GM12878 (cell line): ENCODE measurements around the gene GALK2. TPM values are rescaled to one million over a fixed set of nuclear protein-coding genes. Genes with fewer than 3 reads are reported as not detected.

Experiments
- ATAC-seq: fragments of 200-7000 bp; cut with Tn5 transposase; 3 replicates; pipeline ENCODE4 v1.9.1; 2020; ENCODE audit warnings: mild to moderate bottlenecking, moderate library complexity
- BruUV-seq: library from RNA; stranded (reverse); fragments of 400-500 nt; replicated peaks from 2 replicates; lab custom pipeline; 2021; lab: Mats Ljungman, UMichigan
- CTCF ChIA-PET: fragments of 300-600 bp; sonication (Branson Sonifier 250); formaldehyde crosslinking; extraction: SDS; loops from one replicate; lab custom pipeline; 2021; ENCODE audit warnings: inconsistent platforms; lab: Yijun Ruan, JAX
- POLR2A ChIA-PET: fragments of 350-600 bp; formaldehyde crosslinking; extraction: SDS; loops from one replicate; lab custom pipeline; 2021; ENCODE audit warnings: inconsistent platforms; lab: Charles Lee
- RAD21 ChIA-PET: fragments of 300-600 bp; sonication (Branson Sonifier 250); formaldehyde crosslinking; loops from one replicate; lab custom pipeline; 2023; ENCODE audit warnings: antibody characterized with exemption; ENCODE audit not compliant: unreplicated experiment; lab: Charles Lee
- SMC1A ChIA-PET: fragments of 300-600 bp; sonication (Branson Sonifier 250); formaldehyde crosslinking; loops from one replicate; lab custom pipeline; 2023; ENCODE audit not compliant: unreplicated experiment, uncharacterized antibody; lab: Charles Lee
- DNase-seq: peaks from one replicate; pipeline ENCODE4 v3.0.0-alpha.2; 2011; ENCODE audit warnings: low read depth, low spot score
- FAIRE-seq: peaks from 3 replicates; lab custom pipeline; 2011; peaks lifted over from hg19 to GRCh38; lab: Jason Lieb, UNC
- H2AFZ ChIP-seq: 2 replicates; pipeline ENCODE4 v1.6.0; 2011; ENCODE audit warnings: low read depth, low read length, control low read depth; ENCODE audit not compliant: control insufficient read depth
- H3K27ac ChIP-seq: 2 replicates; pipeline ENCODE4 v1.5.1; 2011; ENCODE audit warnings: control low read depth; ENCODE audit not compliant: control insufficient read depth, insufficient read depth
- H3K27me3 ChIP-seq, 2 experiments: replicated peaks in 1 of 2; 2 replicates each; pipeline versions ENCODE4 v1.6.0 to v1.6.1; 2011; ENCODE audit warnings: low read length in 1 of 2; ENCODE audit not compliant: control insufficient read depth in 2 of 2, insufficient read depth in 2 of 2
- H3K36me3 ChIP-seq, 2 experiments: 2 replicates each; pipeline ENCODE4 v1.5.1; 2011; ENCODE audit warnings: low read length in 1 of 2; ENCODE audit not compliant: control insufficient read depth in 2 of 2, insufficient read depth in 2 of 2
- H3K4me1 ChIP-seq: 2 replicates; pipeline ENCODE4 v1.6.1; 2011; ENCODE audit warnings: mild to moderate bottlenecking, low read length, moderate library complexity, mixed read lengths; ENCODE audit not compliant: control insufficient read depth, insufficient read depth
- H3K4me2 ChIP-seq: 2 replicates; pipeline ENCODE4 v1.6.0; 2011; ENCODE audit warnings: control low read depth; ENCODE audit not compliant: control insufficient read depth, insufficient read depth
- H3K4me3 ChIP-seq: fragments of 200-600 bp; sonication (generic); 2 replicates; pipeline ENCODE4 v1.5.1; 2016
- H3K79me2 ChIP-seq: 2 replicates; pipeline ENCODE4 v1.6.0; 2011; ENCODE audit warnings: low read length; ENCODE audit not compliant: control insufficient read depth, insufficient read depth
- H3K9ac ChIP-seq: 2 replicates; pipeline ENCODE4 v1.8.0; 2011; ENCODE audit warnings: low read length, control low read depth, mixed read lengths; ENCODE audit not compliant: control insufficient read depth, insufficient read depth
- H3K9me3 ChIP-seq: replicated peaks from 3 replicates; pipeline ENCODE4 v1.5.1; 2011; ENCODE audit warnings: mild to moderate bottlenecking, low read length; ENCODE audit not compliant: control insufficient read depth, insufficient read depth
- H4K20me1 ChIP-seq: 2 replicates; pipeline ENCODE4 v1.6.0; 2011; ENCODE audit not compliant: control insufficient read depth, insufficient read depth
- CBFB ChIP-seq: IDR thresholded peaks from 2 replicates; pipeline ENCODE4 v1.6.1; 2016; ENCODE audit warnings: antibody characterized with exemption, low read depth
- CHD1 ChIP-seq: IDR thresholded peaks from 2 replicates; pipeline ENCODE4 v1.6.1; 2012; ENCODE audit warnings: low read depth, low read length, improper control_type of control experiment
- HCFC1 ChIP-seq: fragments of 150-350 bp; IDR thresholded peaks from 2 replicates; pipeline ENCODE4 v1.6.1; 2014; ENCODE audit warnings: low read length
- HDAC2 ChIP-seq: fragments of 200-600 bp; sonication (generic); IDR thresholded peaks from 2 replicates; pipeline ENCODE4 v1.6.1; 2017
- IKZF2 ChIP-seq, 2 experiments: fragments of 450-650 bp; IDR thresholded peaks; 2 replicates each; pipeline ENCODE4 v1.6.1; 2017; ENCODE audit warnings: mild to moderate bottlenecking in 2 of 2, moderate library complexity in 2 of 2
- NR2C1 ChIP-seq: fragments of 450-650 bp; IDR thresholded peaks from 2 replicates; pipeline ENCODE4 v1.6.1; 2017; ENCODE audit warnings: antibody characterized with exemption, mild to moderate bottlenecking, moderate library complexity
- NR2C2 ChIP-seq: IDR thresholded peaks from 2 replicates; pipeline ENCODE4 v1.6.1; 2011; ENCODE audit warnings: borderline replicate concordance, low read depth; ENCODE audit not compliant: control insufficient read depth, insufficient read length
- PAX5 ChIP-seq: IDR thresholded peaks from 2 replicates; pipeline ENCODE4 v1.6.1; 2011; ENCODE audit warnings: low read depth, low read length, borderline replicate concordance
- PAX8 ChIP-seq: fragments of 450-650 bp; IDR thresholded peaks from 2 replicates; pipeline ENCODE4 v1.6.1; 2017; ENCODE audit warnings: mild to moderate bottlenecking, moderate library complexity
- PML ChIP-seq: IDR thresholded peaks from 2 replicates; pipeline ENCODE4 v1.6.1; 2012; ENCODE audit warnings: low read length, inconsistent platforms
- RAD21 ChIP-seq: IDR thresholded peaks from 2 replicates; pipeline ENCODE4 v1.6.1; 2011; ENCODE audit warnings: mild to moderate bottlenecking, low read depth, low read length, moderate library complexity; ENCODE audit not compliant: insufficient read depth
- SIN3A ChIP-seq: IDR thresholded peaks from 2 replicates; pipeline ENCODE4 v1.6.1; 2012; ENCODE audit warnings: low read depth, low read length, improper control_type of control experiment
- SMAD1 ChIP-seq: fragments of 450-650 bp; IDR thresholded peaks from 2 replicates; pipeline ENCODE4 v1.6.1; 2018; ENCODE audit warnings: mild to moderate bottlenecking, low read depth; ENCODE audit not compliant: partially characterized antibody
- SREBF2 ChIP-seq: IDR thresholded peaks from 2 replicates; pipeline ENCODE4 v1.6.1; 2012; ENCODE audit warnings: mild to moderate bottlenecking, low read length
- TARDBP ChIP-seq: IDR thresholded peaks from 2 replicates; pipeline ENCODE4 v1.6.1; 2016; ENCODE audit warnings: borderline replicate concordance
- TBL1XR1 ChIP-seq: IDR thresholded peaks from 2 replicates; pipeline ENCODE4 v1.6.1; 2012; ENCODE audit warnings: low read depth, low read length, improper control_type of control experiment
- YBX1 ChIP-seq: fragments of 450-650 bp; IDR thresholded peaks from 2 replicates; pipeline ENCODE4 v1.6.1; 2016; ENCODE audit warnings: antibody characterized with exemption
- whole genome bisulfite sequencing: methylation state at CpG from one replicate; pipeline ENCODE4 v1.1.6; 2016; ENCODE audit warnings: low lambda C conversion rate; ENCODE audit not compliant: insufficient replicate concordance, insufficient coverage; ENCODE audit errors: missing lambda C conversion rate; 5-methylcytosine and 5-hydroxymethylcytosine counted together
- in situ Hi-C: fragments of 300-500 bp; cut with MboI; formaldehyde crosslinking; loops from 9 replicates; pipeline ENCODE4 v1.14.3; 2018; ENCODE audit warnings: mixed read lengths
- intact Hi-C: fragments of 100-400 bp; cut with micrococcal nuclease; formaldehyde crosslinking; loops from one replicate; pipeline ENCODE4 v1.14.2; 2022; ENCODE audit not compliant: unreplicated experiment
- polyA plus RNA-seq, 11 experiments: library from polyadenylated mRNA; depleted of rRNA in 4 of 11; unstranded in 6 of 11; stranded (reverse) in 5 of 11; fragments of >200 nt; fragmentation: Nextera tagmentation in 4 of 11; fragmentation: Illumina TruSeq in 1 of 11; extraction: Ambion mirVana in 4 of 11; extraction: Trizol in 1 of 11; gene quantifications; 1 replicate in 1 of 11; 2 replicates in 10 of 11; pipeline versions ENCODE4 v1.2.1 to v1.2.3, GENCODE V29; 2011 to 2016; ENCODE audit warnings: inconsistent platforms in 2 of 11, missing spikeins in 2 of 11, low read depth in 1 of 11
- total RNA-seq, 4 experiments: library from RNA; depleted of rRNA in 3 of 4; stranded (reverse); fragments of >200 nt in 3 of 4; fragmentation: Illumina TruSeq in 1 of 4; extraction: Trizol in 1 of 4; gene quantifications; 2 replicates each; pipeline versions ENCODE4 v1.2.1 to v1.2.3, GENCODE V29; 2013 to 2021
- TF ChIP-seq, protein P1 (sequence below): fragments of 450-650 bp; formaldehyde crosslinking; IDR thresholded peaks from 2 replicates; pipeline ENCODE4 v1.4.0; 2020; ENCODE audit warnings: mild to moderate bottlenecking, moderate library complexity
- TF ChIP-seq, protein P2 (sequence below): IDR thresholded peaks from 2 replicates; pipeline ENCODE4 v1.6.1; 2012; ENCODE audit warnings: low read depth, low read length, improper control_type of control experiment

Gene GALK2
- total and polyA plus RNA-seq, 10 of the 15 experiments (the other 5 are each of a cell fraction or from before 2014, with no cell fraction given): 11.9 to 26.7 (median 15.4) TPM

DNA sequence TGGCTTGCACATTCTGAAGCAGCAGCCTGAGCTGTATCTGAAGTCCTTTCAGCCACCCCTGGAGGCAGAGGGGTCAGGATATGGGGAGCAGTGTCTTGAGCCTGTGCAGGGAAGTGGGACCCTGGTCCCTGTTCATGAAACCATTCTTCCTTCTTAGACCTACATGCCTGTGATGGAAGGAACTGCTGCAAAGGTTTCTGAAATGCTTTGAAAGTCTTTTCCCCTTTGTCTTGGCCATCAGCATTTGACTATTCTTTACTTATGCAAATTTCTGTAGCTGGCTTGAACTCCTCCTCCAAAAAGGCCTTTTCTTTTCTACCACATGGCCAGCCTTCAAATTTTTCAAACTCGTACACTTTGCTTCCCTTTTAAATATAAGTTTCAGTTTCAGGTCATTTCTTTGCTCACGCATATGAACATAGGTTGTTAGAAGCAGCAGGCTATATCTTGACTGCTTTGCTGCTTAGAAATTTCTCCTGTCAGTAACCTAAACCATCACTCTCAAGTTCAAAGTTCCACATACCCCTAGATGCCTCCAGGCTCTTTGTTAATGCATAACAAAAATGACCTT lies 62.3 kb downstream of the GALK2 start:
- no peak overlapping the region for H2AFZ ChIP-seq
- H3K79me2 ChIP-seq: no peaks in the 10 kb centered on the region
- no peak for FAIRE-seq
- no peak overlapping the region for H3K9ac ChIP-seq
- CTCF ChIA-PET: interaction anchor here (1.0 kb wide), 1 partner anchor 190 kb away, joined by 3 read pairs; the partner anchor contains the start of gene FGF7
- BruUV-seq: no TSS peak
- no peak for DNase-seq
- no peaks in the 10 kb centered on the region for H3K36me3 ChIP-seq
- no peak overlapping the region for H3K27ac ChIP-seq
- H4K20me1 ChIP-seq: no peaks in the 10 kb centered on the region
- in situ Hi-C loops: loop anchor here (10.0 kb wide), 1 partner anchor 912 kb away; no protein-coding TSS in a partner anchor
- no peaks in the 10 kb centered on the region for H3K27me3 ChIP-seq
- intact Hi-C loops: no loop called here
- RAD21 ChIA-PET: interaction anchor here (1.0 to 1.6 kb wide), 2 partner anchors 190 to 257 kb away, joined by 3 to 4 read pairs; partner anchors contain the start of gene FGF7
- POLR2A ChIA-PET: no interaction called here
- H3K4me1 ChIP-seq: peaks cover 7% of the 10 kb centered on the region; the same call in 1 of the 2 replicates
- H3K4me3 ChIP-seq: no peak overlapping the region
- 38% methylated on average over 2 of the region's 2 CpGs for WGBS
- ATAC-seq: no peak
- peaks cover 13% of the 10 kb centered on the region for H3K9me3 ChIP-seq
- no peak overlapping the region for H3K4me2 ChIP-seq
- SMC1A ChIA-PET: interaction anchor here (0.6 kb wide), 1 partner anchor 208 kb away, joined by 3 read pairs; no protein-coding TSS in a partner anchor
- TF ChIP-seq PAX5 (no peak), CBFB (no peak), SREBF2 (no peak), SIN3A (no peak), TARDBP (no peak), RAD21 (no peak), NR2C1 (no peak), HDAC2 (no peak), YBX1 (no peak), IKZF2 (IDR thresholded peaks at IDR 0.05) (no peak), PML (no peak), HCFC1 (no peak), TBL1XR1 (no peak), SMAD1 (no peak), NR2C2 (no peak), PAX8 (no peak), CHD1 (no peak)
- TF ChIP-seq, protein P1, sequence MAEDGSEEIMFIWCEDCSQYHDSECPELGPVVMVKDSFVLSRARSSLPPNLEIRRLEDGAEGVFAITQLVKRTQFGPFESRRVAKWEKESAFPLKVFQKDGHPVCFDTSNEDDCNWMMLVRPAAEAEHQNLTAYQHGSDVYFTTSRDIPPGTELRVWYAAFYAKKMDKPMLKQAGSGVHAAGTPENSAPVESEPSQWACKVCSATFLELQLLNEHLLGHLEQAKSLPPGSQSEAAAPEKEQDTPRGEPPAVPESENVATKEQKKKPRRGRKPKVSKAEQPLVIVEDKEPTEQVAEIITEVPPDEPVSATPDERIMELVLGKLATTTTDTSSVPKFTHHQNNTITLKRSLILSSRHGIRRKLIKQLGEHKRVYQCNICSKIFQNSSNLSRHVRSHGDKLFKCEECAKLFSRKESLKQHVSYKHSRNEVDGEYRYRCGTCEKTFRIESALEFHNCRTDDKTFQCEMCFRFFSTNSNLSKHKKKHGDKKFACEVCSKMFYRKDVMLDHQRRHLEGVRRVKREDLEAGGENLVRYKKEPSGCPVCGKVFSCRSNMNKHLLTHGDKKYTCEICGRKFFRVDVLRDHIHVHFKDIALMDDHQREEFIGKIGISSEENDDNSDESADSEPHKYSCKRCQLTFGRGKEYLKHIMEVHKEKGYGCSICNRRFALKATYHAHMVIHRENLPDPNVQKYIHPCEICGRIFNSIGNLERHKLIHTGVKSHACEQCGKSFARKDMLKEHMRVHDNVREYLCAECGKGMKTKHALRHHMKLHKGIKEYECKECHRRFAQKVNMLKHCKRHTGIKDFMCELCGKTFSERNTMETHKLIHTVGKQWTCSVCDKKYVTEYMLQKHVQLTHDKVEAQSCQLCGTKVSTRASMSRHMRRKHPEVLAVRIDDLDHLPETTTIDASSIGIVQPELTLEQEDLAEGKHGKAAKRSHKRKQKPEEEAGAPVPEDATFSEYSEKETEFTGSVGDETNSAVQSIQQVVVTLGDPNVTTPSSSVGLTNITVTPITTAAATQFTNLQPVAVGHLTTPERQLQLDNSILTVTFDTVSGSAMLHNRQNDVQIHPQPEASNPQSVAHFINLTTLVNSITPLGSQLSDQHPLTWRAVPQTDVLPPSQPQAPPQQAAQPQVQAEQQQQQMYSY (CRISPR knock-in tag): no peak
- TF ChIP-seq, protein P2, sequence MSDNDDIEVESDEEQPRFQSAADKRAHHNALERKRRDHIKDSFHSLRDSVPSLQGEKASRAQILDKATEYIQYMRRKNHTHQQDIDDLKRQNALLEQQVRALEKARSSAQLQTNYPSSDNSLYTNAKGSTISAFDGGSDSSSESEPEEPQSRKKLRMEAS: no peak
- TF ChIP-seq, all 136 proteins: peak for 0
